B cell (primary cell): Measurements from ENCODE around the gene TMEM116. TPM values are rescaled to one million over a fixed set of nuclear protein-coding genes. Genes with fewer than 3 reads are reported as not detected.

Experiments
- ATAC-seq: fragments of 200-7000 bp; cut with Tn5 transposase; one replicate; pipeline ENCODE4 v1.10.0; 2021; ENCODE audit warnings: low read depth, mild to moderate bottlenecking, moderate number of reproducible peaks, moderate library complexity
- CTCF ChIA-PET: fragments of 350-600 bp; sonication (Branson Sonifier 250); formaldehyde crosslinking; loops from one replicate; lab custom pipeline; 2021; ENCODE audit warnings: antibody characterized with exemption, inconsistent platforms; lab: Charles Lee
- POLR2A ChIA-PET: fragments of 350-600 bp; sonication (Branson Sonifier 250); formaldehyde crosslinking; loops from one replicate; lab custom pipeline; 2021; ENCODE audit warnings: antibody characterized with exemption; lab: Charles Lee
- DNase-seq: peaks from one replicate; pipeline ENCODE4 v3.0.0; 2013
- H2AFZ ChIP-seq: 2 replicates; pipeline ENCODE4 v1.6.1; 2012; ENCODE audit warnings: mild to moderate bottlenecking, low read depth, low read length; ENCODE audit not compliant: insufficient read depth, poor library complexity, severe bottlenecking
- H3K27ac ChIP-seq, 2 donors: 1 replicate in 1 of 2; 2 replicates in 1 of 2; pipeline ENCODE4 v1.5.1; 2012 to 2013; ENCODE audit warnings: low read length in 2 of 2, mild to moderate bottlenecking in 2 of 2, moderate library complexity in 1 of 2
- H3K27me3 ChIP-seq, 4 experiments: fragments of 200-600 bp in 1 of 4; sonication (generic) in 1 of 4; replicated peaks in 1 of 4; 1 replicate in 2 of 4; 2 replicates in 2 of 4; pipeline versions ENCODE4 v1.6.1 to v1.7.0; 2013 to 2016; ENCODE audit warnings: low read length in 3 of 4, mild to moderate bottlenecking in 2 of 4, mixed read lengths in 1 of 4, moderate library complexity in 1 of 4; ENCODE audit not compliant: insufficient read depth in 4 of 4, control insufficient read depth in 3 of 4; ENCODE audit errors: control extremely low read depth in 1 of 4
- H3K36me3 ChIP-seq, 2 experiments: replicated peaks in 1 of 2; 1 replicate in 1 of 2; 2 replicates in 1 of 2; pipeline versions ENCODE4 v1.6.1 to v1.7.1; 2013; ENCODE audit warnings: low read length in 1 of 2; ENCODE audit not compliant: insufficient read depth in 2 of 2, control insufficient read depth in 1 of 2; ENCODE audit errors: control extremely low read depth in 1 of 2, extremely low read depth in 1 of 2
- H3K4me1 ChIP-seq, 2 donors: fragments of 200-600 bp in 1 of 2; sonication (generic) in 1 of 2; 1 replicate in 1 of 2; 2 replicates in 1 of 2; pipeline versions ENCODE4 v1.5.1 to v1.6.1; 2013 to 2017; ENCODE audit warnings: low read length in 2 of 2; ENCODE audit not compliant: control insufficient read depth in 2 of 2, insufficient read depth in 2 of 2
- H3K4me2 ChIP-seq: replicated peaks from 2 replicates; pipeline ENCODE3; 2012; ENCODE audit warnings: mild to moderate bottlenecking, low read depth, low read length; ENCODE audit not compliant: poor library complexity, severe bottlenecking
- H3K4me3 ChIP-seq, 5 experiments: fragments of 200-600 bp in 1 of 5; sonication (generic) in 1 of 5; 1 replicate in 3 of 5; 2 replicates in 2 of 5; pipeline versions ENCODE4 v1.5.1 to v1.7.0; 2011 to 2016; ENCODE audit warnings: low read length in 4 of 5, mild to moderate bottlenecking in 4 of 5, low read depth in 2 of 5, control low read depth in 1 of 5, moderate library complexity in 1 of 5; ENCODE audit not compliant: insufficient read depth in 1 of 5; ENCODE audit errors: control extremely low read depth in 1 of 5, extremely low read depth in 1 of 5
- H3K79me2 ChIP-seq: fragments of 200-600 bp; sonication (generic); one replicate; pipeline ENCODE4 v1.6.0; 2016; ENCODE audit warnings: low read length; ENCODE audit not compliant: control insufficient read depth, insufficient read depth
- H3K9ac ChIP-seq: fragments of 200-600 bp; sonication (generic); 2 replicates; pipeline ENCODE4 v1.6.1; 2017; ENCODE audit warnings: mild to moderate bottlenecking, low read length, moderate library complexity
- H3K9me3 ChIP-seq, 3 donors: one replicate each; pipeline versions ENCODE4 v1.6.1 to v1.7.1; 2013; ENCODE audit warnings: low read length in 2 of 3; ENCODE audit not compliant: control insufficient read depth in 2 of 3, insufficient read depth in 1 of 3; ENCODE audit errors: control extremely low read depth in 1 of 3
- H4K20me1 ChIP-seq: 2 replicates; pipeline ENCODE4 v1.6.0; 2012; ENCODE audit warnings: mild to moderate bottlenecking, low read length; ENCODE audit not compliant: insufficient read depth, control insufficient read depth, poor library complexity, severe bottlenecking
- H3K27ac Mint-ChIP-seq: one replicate; pipeline ENCODE4 v1.8.0; 2021; ENCODE audit warnings: mixed read lengths
- H3K27me3 Mint-ChIP-seq: one replicate; pipeline ENCODE4 v1.8.0; 2021; ENCODE audit warnings: mixed read lengths
- H3K4me1 Mint-ChIP-seq: one replicate; pipeline ENCODE4 v1.8.0; 2021; ENCODE audit warnings: mixed read lengths
- H3K4me3 Mint-ChIP-seq: one replicate; pipeline ENCODE4 v1.8.0; 2021; ENCODE audit warnings: mixed read lengths
- H3K9me3 Mint-ChIP-seq: one replicate; pipeline ENCODE4 v1.8.0; 2022; ENCODE audit warnings: mixed read lengths; ENCODE audit not compliant: insufficient read depth
- EZH2 ChIP-seq: IDR thresholded peaks from 2 replicates; pipeline ENCODE4 v1.6.1; 2012; ENCODE audit warnings: borderline replicate concordance, low read depth, mild to moderate bottlenecking, moderate library complexity, low read length; ENCODE audit not compliant: insufficient read depth, poor library complexity, severe bottlenecking
- WGBS: methylation state at CpG from one replicate; pipeline ENCODE4 v1.1.5; 2013; ENCODE audit warnings: missing lambda C conversion rate; ENCODE audit not compliant: insufficient coverage; 5-methylcytosine and 5-hydroxymethylcytosine counted together
- intact Hi-C: fragments of 100-400 bp; cut with micrococcal nuclease; formaldehyde crosslinking; loops from one replicate; pipeline ENCODE4 v1.10.0; 2022
- polyA plus RNA-seq: library from polyadenylated mRNA; depleted of rRNA; stranded (reverse); fragments of >200 nt; gene quantifications from 2 replicates; pipeline ENCODE4 v1.2.3, GENCODE V29; 2012
- total RNA-seq, 2 donors: library from RNA; stranded (reverse); fragments of 120-200 nt in 1 of 2; gene quantifications; 1 replicate in 1 of 2; 2 replicates in 1 of 2; pipeline versions ENCODE4 v1.2.3 to v1.2.4, GENCODE V29; 2013 to 2022
- TF ChIP-seq, protein P1 (sequence below): fragments of 200-600 bp; IDR thresholded peaks from one replicate; pipeline ENCODE4 v1.8.0; 2022; ENCODE audit warnings: antibody characterized with exemption, mild to moderate bottlenecking

TMEM116 gene
- total and polyA plus RNA-seq, 2 donors (not counting 1 experiment from before 2014, with no cell fraction given), result 7.9 to 11.7 TPM

DNA sequence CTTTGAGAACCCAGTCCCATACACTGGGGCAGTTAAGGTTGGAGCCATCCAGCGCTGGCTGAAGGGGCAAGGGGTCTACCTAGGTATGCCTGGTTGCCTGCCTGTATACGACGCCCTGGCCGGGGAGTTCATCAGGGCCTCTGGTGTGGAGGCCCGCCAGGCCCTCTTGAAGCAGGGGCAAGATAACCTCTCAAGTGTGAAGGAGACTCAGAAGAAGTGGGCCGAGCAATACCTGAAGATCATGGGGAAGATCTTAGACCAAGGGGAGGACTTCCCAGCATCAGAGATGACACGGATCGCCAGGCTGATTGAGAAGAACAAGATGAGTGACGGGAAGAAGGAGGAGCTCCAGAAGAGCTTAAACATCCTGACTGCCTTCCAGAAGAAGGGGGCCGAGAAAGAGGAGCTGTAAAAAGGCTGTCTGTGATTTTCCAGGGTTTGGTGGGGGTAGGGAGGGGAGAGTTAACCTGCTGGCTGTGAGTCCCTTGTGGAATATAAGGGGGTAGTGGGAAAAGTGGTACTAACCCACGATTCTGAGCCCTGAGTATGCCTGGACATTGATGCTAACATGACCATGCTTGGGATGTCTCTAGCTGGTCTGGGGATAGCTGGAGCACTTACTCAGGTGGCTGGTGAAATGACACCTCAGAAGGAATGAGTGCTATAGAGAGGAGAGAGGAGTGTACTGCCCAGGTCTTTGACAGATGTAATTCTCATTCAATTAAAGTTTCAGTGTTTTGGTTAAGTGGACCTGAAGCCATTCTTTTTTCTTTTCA lies 9.5 kb upstream of the TMEM116 start:
- peaks cover 60% of the 10 kb centered on the region for H3K79me2 ChIP-seq
- H4K20me1 ChIP-seq, result peaks cover 69% of the 10 kb centered on the region
- no peaks in the 10 kb centered on the region for H3K9me3 Mint-ChIP-seq
- H3K4me3 ChIP-seq, result no peak overlapping the region
- H3K9ac ChIP-seq, result no peak overlapping the region
- peaks cover 61% of the 10 kb centered on the region for H3K4me1 Mint-ChIP-seq
- no peak overlapping the region for H3K4me2 ChIP-seq
- no peaks in the 10 kb centered on the region for H3K9me3 ChIP-seq
- 92% methylated on average over 9 of the region's 11 CpGs for WGBS
- ChIA-PET POLR2A (no interaction called here), CTCF (interaction anchor here (0.7 to 1.9 kb wide), 4 partner anchors 8 to 77 kb away, joined by 3 to 5 read pairs (median 4); partner anchors contain the start of gene TMEM116)
- H3K27me3 ChIP-seq, result no peaks in the 10 kb centered on the region
- H3K4me1 ChIP-seq, result peaks cover 29 to 34% of the 10 kb centered on the region in 2 donors
- H2AFZ ChIP-seq, result no peak overlapping the region
- no peak overlapping the region for H3K4me3 Mint-ChIP-seq
- DNase-seq (no peak), ATAC-seq (no peak)
- peak overlapping the region; percentile 61 for H3K27ac Mint-ChIP-seq
- peaks cover 33 to 68% of the 10 kb centered on the region in 2 experiments for H3K36me3 ChIP-seq
- H3K27me3 Mint-ChIP-seq, result no peaks in the 10 kb centered on the region
- H3K27ac ChIP-seq, result peak overlapping the region in 1 of 2 donors; percentile 19
- TF ChIP-seq, protein P1, sequence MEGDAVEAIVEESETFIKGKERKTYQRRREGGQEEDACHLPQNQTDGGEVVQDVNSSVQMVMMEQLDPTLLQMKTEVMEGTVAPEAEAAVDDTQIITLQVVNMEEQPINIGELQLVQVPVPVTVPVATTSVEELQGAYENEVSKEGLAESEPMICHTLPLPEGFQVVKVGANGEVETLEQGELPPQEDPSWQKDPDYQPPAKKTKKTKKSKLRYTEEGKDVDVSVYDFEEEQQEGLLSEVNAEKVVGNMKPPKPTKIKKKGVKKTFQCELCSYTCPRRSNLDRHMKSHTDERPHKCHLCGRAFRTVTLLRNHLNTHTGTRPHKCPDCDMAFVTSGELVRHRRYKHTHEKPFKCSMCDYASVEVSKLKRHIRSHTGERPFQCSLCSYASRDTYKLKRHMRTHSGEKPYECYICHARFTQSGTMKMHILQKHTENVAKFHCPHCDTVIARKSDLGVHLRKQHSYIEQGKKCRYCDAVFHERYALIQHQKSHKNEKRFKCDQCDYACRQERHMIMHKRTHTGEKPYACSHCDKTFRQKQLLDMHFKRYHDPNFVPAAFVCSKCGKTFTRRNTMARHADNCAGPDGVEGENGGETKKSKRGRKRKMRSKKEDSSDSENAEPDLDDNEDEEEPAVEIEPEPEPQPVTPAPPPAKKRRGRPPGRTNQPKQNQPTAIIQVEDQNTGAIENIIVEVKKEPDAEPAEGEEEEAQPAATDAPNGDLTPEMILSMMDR, result no peak
- no peak for TF ChIP-seq EZH2
- intact Hi-C loops, result no loop called here

DNA sequence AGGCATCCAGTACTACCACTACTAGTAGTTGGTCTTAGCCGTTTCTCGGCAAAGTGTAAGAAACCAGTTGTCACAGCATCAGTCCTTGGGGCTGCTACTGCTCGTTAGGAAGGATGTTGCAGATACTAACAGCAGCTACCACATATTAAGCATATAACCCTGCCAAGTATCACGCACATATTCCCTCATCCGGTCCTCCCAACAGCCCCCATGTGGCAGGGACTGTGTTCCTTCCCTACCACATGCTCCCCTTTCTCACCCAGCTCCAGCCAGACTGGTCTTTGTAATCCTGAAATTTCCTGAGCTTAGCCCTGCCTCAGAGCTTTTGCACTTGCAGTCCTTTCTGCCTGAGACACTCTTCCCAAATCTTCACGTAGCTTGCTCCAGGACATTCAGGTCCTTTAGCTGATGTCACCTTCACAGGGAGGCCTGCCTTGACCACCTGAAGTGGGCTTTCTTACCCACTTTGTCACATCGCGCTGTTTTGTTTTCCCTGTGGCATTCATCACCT lies 8.0 kb upstream of the TMEM116 start:
- DNase-seq (no peak), ATAC-seq (no peak)
- Histone ChIP-seq H3K9me3 (peaks cover 0 to 2% (median 0%) of the 10 kb centered on the region in 3 donors), H3K27ac (no peak overlapping the region), H3K9ac (no peak overlapping the region), H3K79me2 (peaks cover 74% of the 10 kb centered on the region), H3K4me1 (peaks cover 36 to 43% of the 10 kb centered on the region in 2 donors), H4K20me1 (peaks cover 80% of the 10 kb centered on the region), H3K4me3 (no peak overlapping the region), H2AFZ (no peak overlapping the region), H3K4me2 (no peak overlapping the region), H3K27me3 (no peaks in the 10 kb centered on the region), H3K36me3 (peaks cover 38 to 82% of the 10 kb centered on the region in 2 experiments)
- intact Hi-C loops, result no loop called here
- Mint-ChIP-seq H3K4me1 (peaks cover 63% of the 10 kb centered on the region), H3K9me3 (peaks cover 2% of the 10 kb centered on the region), H3K27ac (no peak overlapping the region), H3K4me3 (no peak overlapping the region), H3K27me3 (no peaks in the 10 kb centered on the region)
- 96% methylated on average over 6 of the region's 8 CpGs for WGBS
- no peak for TF ChIP-seq EZH2
- TF ChIP-seq, protein P1, result no peak
- CTCF ChIA-PET, result interaction anchor here (0.8 to 1.5 kb wide), 4 partner anchors 8 to 177 kb away, joined by 3 to 4 read pairs (median 4); partner anchors contain the start of genes ERP29 and TMEM116
- POLR2A ChIA-PET, result interaction anchor here (0.6 to 0.7 kb wide), 2 partner anchors 11 to 22 kb away, joined by 3 to 8 read pairs; no protein-coding TSS in a partner anchor
